GM15510 (cell line): ENCODE data around the gene TJP3.

Experiments
- POLR2A ChIP-seq: IDR thresholded peaks from 3 replicates; pipeline ENCODE4 v1.6.1; 2011; ENCODE audit warnings: borderline replicate concordance; ENCODE audit not compliant: insufficient read length; ENCODE audit errors: extremely low read depth

Gene TJP3

DNA sequence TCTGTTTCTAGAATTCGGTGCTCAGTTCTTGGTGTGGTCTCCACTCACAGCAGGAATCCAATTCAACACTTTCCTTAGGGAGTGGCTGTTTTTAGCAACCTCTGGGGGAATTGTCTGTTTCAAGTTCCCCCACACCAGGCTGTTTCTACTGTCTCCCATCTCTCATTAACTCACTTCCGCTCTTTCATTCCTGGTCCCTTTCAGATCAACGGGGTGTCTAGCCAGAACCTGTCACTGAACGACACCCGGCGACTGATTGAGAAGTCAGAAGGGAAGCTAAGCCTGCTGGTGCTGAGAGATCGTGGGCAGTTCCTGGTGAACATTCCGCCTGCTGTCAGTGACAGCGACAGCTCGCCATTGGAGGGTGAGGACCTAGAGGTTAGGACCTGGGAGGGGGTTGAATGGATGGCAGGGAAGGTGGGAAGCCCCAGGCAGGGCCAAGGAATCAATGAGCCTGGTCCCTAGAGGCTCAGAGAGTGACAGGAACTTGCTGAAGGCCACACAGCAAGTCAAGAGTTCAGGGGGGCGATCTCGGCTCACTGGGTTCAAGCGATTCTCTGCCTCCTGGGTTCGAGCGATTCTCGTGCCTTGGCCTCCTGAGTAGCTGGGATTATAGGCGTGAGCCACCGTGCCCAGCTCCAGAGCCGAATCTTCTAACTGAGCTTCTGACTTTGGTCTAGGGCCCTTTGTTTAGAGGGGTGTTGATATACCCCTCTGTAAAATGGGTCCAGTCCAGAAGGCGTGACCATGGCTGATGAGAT lies 25.5 kb downstream of the TJP3 start:
- no peak for TF ChIP-seq POLR2A

DNA sequence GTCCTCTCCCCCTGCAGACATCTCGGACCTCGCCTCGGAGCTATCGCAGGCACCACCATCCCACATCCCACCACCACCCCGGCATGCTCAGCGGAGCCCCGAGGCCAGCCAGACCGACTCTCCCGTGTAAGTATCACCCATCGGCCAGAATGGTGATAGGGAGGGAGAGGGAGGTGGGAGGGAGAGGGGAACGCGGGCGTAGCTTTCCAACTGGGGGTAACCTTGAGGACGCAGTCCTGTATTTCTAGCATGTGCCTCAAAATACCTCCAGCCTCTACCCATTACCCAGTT lies 26.1 kb downstream of the TJP3 start:
- TF ChIP-seq POLR2A, result no peak

GRCh38 chr19:3736106-3736724 lies 28.0 kb downstream of the TJP3 start:
- no peak for TF ChIP-seq POLR2A

- TF ChIP-seq POLR2A, result no peak
Observed at GRCh38 chr19:3737487-3738205, 29.5 kb downstream of the TJP3 start.

DNA sequence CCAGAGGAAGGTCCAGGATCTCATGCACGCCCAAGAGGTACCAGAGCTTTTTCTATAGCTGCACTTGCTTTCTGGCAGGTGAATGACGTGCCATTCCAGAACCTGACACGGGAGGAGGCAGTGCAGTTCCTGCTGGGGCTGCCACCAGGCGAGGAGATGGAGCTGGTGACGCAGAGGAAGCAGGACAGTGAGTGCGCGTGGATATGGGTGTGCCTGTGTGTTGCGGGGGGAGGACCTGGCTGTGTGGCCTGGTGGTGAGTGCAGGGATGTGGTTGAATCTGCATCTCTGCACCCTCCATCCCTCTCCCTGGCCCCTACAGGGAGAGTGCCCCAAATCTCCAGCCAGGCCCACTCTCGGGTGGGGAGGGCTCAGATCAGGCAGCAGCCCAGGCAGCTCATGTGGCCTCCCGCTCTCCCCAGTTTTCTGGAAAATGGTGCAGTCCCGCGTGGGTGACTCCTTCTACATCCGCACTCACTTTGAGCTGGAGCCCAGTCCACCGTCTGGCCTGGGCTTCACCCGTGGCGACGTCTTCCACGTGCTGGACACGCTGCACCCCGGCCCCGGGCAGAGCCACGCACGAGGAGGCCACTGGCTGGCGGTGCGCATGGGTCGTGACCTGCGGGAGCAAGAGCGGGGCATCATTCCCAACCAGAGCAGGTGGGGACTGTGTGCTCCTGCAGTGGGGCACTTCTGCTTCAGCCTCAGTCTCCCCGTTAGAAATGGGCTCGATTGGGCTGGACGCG lies 30.5 kb downstream of the TJP3 start:
- no peak for TF ChIP-seq POLR2A

GRCh38 chr19:3740431-3740830 lies 32.2 kb downstream of the TJP3 start:
- no peak for TF ChIP-seq POLR2A

- no peak for TF ChIP-seq POLR2A
Observed at GRCh38 chr19:3743486-3743885, 35.3 kb downstream of the TJP3 start.

GRCh38 chr19:3745363-3746045 lies 37.3 kb downstream of the TJP3 start:
- TF ChIP-seq POLR2A, result no peak

DNA sequence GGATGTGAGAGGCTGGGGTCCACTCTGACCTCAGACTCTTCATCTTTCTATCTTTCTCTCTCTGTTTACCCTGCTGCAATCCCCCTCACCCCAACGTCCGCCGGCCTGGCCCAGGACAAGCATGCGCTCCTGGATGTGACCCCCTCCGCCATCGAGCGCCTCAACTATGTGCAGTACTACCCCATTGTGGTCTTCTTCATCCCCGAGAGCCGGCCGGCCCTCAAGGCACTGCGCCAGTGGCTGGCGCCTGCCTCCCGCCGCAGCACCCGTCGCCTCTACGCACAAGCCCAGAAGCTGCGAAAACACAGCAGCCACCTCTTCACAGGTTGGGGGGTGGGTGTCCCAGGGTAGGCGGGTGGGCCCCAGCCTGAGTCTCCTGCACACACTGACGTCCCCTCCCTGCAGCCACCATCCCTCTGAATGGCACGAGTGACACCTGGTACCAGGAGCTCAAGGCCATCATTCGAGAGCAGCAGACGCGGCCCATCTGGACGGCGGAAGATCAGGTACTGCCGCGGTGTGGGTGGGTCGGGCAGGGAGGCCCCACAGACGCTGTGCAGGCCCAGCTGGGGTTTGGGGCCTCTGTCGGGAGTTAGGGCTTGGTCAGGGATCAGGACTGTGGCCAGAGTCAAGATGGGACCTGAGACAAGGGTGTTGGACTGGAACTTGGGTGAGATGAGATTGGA lies 38.3 kb downstream of the TJP3 start:
- TF ChIP-seq POLR2A, result no peak

DNA sequence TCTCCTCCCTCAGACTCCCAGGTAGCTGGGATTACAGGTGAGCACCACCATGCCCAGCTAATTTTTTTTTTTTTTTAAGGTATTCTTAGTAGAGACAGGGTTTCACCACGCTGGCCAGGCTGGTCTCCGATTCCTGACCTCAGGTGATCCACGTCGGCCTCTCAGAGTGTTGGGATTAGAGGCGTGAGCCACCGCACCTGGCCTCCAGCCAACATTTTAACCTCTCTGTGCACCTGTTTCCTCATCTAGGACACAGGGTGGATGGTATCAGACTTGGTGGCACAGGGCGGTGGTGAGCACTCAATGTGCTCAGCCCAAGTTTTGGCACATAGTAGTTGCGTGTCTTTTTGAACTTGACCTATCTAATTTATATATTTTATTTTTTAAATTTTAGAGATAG lies 40.8 kb downstream of the TJP3 start:
- TF ChIP-seq POLR2A, result no peak

- no peak for TF ChIP-seq POLR2A
Observed at GRCh38 chr19:3750211-3750610, 42.0 kb downstream of the TJP3 start.

DNA sequence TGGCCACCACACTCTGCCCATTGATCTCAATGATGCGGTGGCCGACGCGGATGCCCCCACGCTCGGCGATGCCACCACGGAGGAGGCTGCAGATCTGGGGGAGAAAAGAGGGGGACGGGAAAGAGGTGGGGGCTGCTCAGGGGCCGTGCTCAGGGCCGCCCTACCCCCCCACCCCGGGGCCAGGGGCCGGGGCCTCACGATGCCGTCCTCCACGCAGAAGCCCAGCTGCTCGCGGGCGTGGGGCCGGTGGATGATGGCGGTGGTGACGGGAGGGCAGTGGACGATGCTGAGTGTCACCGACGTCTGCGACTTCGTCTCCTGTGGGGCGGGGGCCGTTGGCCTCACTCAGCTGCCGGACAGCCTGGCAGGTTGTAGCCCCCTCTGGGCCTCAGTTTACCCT lies 43.1 kb downstream of the TJP3 start:
- TF ChIP-seq POLR2A, result no peak

DNA sequence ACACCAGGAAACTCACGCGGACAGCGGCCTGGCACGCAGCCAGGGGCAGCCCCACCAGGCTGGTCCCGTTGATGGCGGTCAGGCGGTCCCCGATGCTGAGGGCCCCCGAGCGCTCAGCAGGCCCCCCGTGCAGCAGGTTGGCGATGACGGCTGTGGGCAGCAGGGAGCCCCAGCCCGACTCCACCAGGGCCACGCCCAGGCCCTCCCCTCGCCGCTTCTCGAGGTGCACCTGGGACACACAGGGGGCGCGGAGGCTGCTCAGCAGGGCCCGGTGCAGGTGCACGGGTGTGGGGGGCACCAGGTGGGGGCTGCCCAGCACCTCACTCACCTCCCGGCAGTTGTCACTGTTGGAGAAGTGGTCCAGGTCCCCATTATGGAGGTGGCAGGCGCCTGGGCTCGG lies 44.3 kb downstream of the TJP3 start:
- no peak for TF ChIP-seq POLR2A
